Measurements from ENCODE around the gene NFATC1.

Gene NFATC1

GRCh38 chr18:79445696-79446561, 50.2 kb downstream of the NFATC1 start:
- DNase-seq = no peak

GRCh38 chr18:79446931-79447330, 51.2 kb downstream of the NFATC1 start:
- no peak for DNase-seq

GRCh38 chr18:79447703-79448367, 52.1 kb downstream of the NFATC1 start:
- no peak for DNase-seq

- DNase-seq = no peak
Observed at GRCh38 chr18:79448621-79449020, 52.9 kb downstream of the NFATC1 start.

DNA sequence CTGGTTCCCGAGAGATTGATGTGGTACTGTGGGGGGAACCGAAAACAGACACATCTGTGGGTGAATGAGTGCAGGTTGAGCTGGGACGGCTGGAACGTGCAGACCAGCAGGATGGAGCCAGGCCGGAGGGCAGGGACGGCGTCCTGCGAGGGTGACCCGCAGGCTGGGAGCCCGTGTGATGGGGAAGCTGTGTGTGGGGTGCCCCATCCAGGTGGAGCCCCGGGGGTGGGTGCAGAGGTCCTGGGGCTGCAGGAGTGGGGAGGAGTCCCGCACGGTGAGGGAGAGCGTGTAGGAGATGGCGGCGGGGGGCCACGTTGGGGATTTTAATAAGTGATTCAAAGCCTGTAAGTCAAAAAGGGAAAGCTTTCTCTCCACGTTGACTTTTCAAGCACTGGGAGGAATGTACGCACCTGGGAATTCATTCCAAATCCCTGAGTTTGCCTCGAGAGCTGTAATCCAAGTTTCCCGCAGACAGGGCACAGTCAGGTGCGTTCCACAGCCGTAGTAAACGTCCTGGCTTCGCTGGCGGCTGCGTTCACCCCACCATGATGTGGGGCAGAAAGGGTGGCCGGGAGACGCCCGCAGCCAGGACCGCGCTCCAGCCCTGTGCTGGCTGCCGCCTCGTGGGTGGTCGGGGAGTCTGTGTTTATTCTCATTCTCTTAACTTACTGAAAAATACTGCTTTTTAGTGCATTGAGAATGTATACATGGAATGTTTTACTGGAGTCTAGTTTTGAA, 54.0 kb downstream of the NFATC1 start:
- no peak for DNase-seq

- DNase-seq = no peak
Observed at GRCh38 chr18:79450289-79451080, 54.8 kb downstream of the NFATC1 start.

DNA sequence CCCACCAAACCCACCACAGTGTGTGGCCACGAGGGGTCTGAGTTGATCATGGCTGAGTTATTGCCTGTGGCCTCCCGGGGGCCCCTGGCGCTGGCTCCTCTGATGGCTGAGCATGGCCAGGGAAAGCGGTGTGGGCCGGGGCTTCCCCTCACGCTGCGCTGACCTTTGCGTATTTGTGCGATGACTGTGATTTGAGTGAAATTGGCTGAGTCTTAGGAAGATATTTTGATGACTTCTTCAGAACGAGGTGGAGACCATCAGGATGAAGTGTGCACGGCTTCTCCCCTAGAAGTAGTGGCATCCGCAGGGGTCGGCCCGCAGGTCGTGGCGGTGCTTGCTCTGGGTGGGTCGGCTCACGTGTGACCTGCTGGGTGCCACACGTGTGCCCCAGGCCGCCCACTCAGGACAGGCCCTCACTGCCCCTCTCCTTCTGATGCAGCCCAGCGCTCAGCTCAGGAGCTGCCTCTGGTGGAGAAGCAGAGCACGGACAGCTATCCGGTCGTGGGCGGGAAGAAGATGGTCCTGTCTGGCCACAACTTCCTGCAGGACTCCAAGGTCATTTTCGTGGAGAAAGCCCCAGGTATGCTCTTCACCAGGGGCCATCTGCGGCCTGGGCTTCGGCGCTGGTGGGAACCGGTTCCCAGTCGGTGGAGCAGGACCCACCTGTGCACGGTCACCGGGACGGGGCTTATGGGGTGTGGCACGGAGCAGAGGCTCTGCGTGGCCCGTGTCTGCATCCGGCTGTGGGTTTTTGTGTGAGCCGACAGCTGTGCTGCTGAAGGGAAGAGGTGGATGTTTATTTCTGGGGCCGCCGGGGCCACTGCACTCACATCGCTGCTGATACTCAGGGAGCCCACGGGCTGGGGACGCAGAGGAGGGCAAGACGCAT, 55.8 kb downstream of the NFATC1 start:
- DNase-seq = no peak

GRCh38 chr18:79452190-79452990, 56.7 kb downstream of the NFATC1 start:
- DNase-seq = no peak

- no peak for DNase-seq
Observed at GRCh38 chr18:79452991-79453645, 57.4 kb downstream of the NFATC1 start.

GRCh38 chr18:79453816-79454735, 58.3 kb downstream of the NFATC1 start:
- no peak for DNase-seq

DNA sequence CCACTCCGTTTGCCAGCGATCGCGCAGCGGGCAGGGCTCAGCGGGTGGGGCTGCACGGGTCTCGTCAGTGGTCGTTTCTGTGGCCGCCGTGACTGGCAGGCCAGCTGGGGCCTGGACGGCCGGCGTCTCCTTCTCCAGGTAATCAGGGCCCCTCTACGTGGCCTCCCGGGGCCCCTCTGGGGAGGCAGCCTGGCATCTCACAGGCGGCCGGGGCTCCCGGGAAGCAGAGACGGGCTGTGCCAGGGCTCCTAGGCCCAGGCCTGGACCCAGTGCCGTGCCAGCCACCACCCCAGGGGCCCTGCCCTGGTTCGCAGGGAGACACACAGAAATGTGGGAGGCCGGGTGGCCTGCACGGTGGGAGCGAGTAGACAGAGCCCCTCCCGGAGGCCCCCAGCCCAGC, 59.5 kb downstream of the NFATC1 start:
- DNase-seq = no peak

DNA sequence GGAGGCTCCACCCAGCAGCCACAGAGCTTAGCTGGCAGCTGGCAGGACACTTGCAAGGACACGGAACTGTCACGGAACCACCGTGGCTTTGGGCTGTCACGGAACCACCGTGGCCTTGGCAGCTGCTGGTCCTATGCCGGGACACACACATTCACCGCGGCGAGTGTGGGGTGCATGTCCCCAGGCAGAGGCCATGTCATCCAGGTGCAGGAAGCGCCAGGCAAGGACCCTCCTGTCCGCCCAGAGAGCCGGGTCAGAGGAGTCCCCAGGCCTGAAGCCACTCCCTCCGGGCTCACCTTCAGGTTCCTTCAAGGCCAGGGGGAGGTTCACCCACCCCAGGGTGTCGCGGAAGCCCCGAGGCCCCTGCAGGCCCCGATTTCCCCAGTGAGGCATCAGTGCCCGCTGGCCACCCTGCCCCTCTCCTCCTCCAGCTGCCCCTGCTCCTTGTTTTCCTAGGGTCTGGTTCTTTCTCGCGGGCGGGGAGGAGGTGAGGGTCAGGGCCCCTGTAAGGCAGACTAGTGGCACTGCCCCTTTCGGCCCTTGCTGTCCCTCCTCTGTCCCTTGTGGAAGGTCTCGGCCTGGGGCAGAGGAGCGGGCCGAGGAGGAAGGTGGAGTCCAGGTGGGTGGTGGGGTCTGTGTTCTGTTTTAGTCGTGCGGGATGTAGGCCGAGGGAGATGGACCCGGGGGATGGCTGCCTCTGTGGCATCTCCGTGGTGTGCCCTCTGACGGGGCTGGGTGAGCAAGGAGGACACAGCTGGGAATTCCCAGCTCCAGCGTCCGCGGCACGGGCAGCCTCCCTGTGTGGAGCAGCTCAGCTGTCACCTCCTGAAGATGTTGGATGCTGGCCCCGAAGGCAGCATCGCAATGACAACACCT, 60.6 kb downstream of the NFATC1 start:
- no peak for DNase-seq

DNA sequence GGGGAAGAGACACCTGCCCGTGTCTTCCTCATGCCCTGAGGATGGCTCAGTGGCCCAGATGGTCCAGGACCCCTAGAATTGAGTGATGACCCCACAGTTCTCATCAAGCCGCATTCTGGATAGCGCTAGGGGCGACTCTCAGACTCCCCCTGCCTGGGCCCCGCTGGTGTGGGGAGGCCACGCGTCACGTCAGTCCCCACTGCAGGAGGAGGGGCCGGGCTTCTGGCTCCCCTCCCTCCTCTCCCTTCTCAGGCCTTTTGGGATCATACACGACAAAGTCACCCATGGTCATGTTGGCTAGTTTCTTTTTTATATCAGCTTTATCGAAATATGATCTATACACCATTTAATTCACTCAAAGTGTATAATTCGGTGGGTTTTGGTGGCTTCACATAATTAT, 61.5 kb downstream of the NFATC1 start:
- no peak for DNase-seq

- DNase-seq = no peak
Observed at GRCh38 chr18:79457652-79458051, 61.9 kb downstream of the NFATC1 start.

GRCh38 chr18:79458131-79458838, 62.6 kb downstream of the NFATC1 start:
- no peak for DNase-seq

DNA sequence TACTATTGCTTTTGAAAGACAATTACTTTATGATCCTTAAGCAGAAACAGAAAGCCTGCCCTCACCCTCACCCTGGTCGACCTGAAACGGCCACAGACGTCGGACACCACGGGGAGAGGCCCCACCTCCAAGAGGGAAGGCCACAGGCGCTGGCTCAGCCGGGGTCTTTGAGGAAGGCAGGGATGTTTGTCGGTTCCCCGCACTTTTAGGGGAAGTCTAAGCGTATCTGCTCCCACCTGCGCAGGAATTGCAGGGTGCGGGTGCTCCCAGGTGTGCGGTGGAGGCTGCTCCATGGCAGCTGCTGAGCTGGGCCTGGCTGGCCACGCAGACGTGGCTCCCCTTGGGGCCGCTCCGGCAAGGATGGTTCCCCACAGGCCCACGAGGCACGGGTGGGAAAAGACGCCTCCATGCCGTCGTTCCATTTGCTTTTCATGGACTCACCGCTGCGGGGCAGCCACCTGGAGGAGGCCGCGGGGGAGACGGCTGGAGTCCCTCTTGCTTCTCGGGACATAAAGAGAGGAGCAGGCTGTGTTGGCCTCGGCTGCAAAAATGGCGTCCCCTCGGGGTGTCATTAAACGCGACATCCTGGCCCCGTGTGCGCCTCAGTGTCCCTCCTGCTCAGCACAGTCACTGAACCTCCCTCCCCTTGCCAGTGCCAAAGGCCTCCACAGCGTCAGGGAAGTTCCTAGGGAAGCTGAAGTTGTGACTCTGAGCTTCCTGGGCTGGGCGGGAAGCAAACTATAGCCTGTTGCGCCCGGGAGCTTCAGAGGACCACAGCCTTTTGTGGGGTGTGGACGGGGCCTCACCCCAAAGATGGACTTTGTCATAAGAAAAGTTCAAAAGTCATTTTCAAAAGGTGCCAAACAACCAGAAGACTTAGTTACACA, 63.4 kb downstream of the NFATC1 start:
- DNase-seq = no peak

Data from NCI-H345 (cell line).